IgD-negative memory B cell (primary cell): ENCODE data around the gene ZBTB46. TPM values are rescaled to one million over a fixed set of nuclear protein-coding genes. Genes with fewer than 3 reads are reported as not detected.
"Not testable (repeated sequence)": the region's sequence is repeated elsewhere in the genome, so short reads cannot be mapped to it uniquely, and the experiment has no call there.

Source experiments
- H3K27ac Mint-ChIP-seq, 3 donors: one replicate each; pipeline ENCODE4 v1.8.0; 2020 to 2022; ENCODE audit warnings: mild to moderate bottlenecking in 3 of 3, mixed read lengths in 3 of 3, moderate library complexity in 1 of 3
- H3K27me3 Mint-ChIP-seq: one replicate; pipeline ENCODE4 v1.8.0; 2021; ENCODE audit warnings: mixed read lengths
- H3K36me3 Mint-ChIP-seq: one replicate; pipeline ENCODE4 v1.8.0; 2020; ENCODE audit warnings: mild to moderate bottlenecking, mixed read lengths
- H3K4me1 Mint-ChIP-seq, 3 donors: one replicate each; pipeline ENCODE4 v1.8.0; 2020 to 2022; ENCODE audit warnings: mixed read lengths in 3 of 3, mild to moderate bottlenecking in 1 of 3
- H3K4me3 Mint-ChIP-seq, 4 donors: one replicate each; pipeline ENCODE4 v1.8.0; 2020 to 2022; ENCODE audit warnings: mild to moderate bottlenecking in 4 of 4, mixed read lengths in 4 of 4, moderate library complexity in 3 of 4
- H3K9me3 Mint-ChIP-seq, 3 donors: one replicate each; pipeline ENCODE4 v1.8.0; 2020 to 2021; ENCODE audit warnings: mixed read lengths in 3 of 3, mild to moderate bottlenecking in 1 of 3
- polyA plus RNA-seq: library from polyadenylated mRNA; unstranded; fragments of 300-500 nt; fragmentation: Illumina TruSeq; gene quantifications from one replicate; pipeline ENCODE4 v1.2.3, GENCODE V29; 2021

The ZBTB46 gene
- 0.04 TPM for polyA plus RNA-seq

- Mint-ChIP-seq H3K9me3 (no peaks in the 10 kb centered on the region), H3K27ac (peak within 1 kb of the TSS in 1 of 3 donors; percentile 39), H3K36me3 (no peaks in the 10 kb centered on the region), H3K4me1 (peaks cover 8 to 9% (median 8%) of the 10 kb centered on the region in 3 donors), H3K4me3 (peak within 1 kb of the TSS; percentile 83 to 91 (median 87)), H3K27me3 (peaks cover 43% of the 10 kb centered on the region)
Measured at GRCh38 chr20:63830841-63831588, at the start of gene ZBTB46. TSS of gene ZBTB46 (minus strand) at chr20:63831264. CDS start at chr20:63790757, 40,507 bp downstream.

GRCh38 chr20:63878899-63879663, 48.0 kb upstream of the ZBTB46 start:
- no peaks in the 10 kb centered on the region for H3K9me3 Mint-ChIP-seq
- H3K4me3 Mint-ChIP-seq: no peak overlapping the region
- H3K27me3 Mint-ChIP-seq: no peaks in the 10 kb centered on the region
- no peak overlapping the region for H3K27ac Mint-ChIP-seq
- peaks cover 4% of the 10 kb centered on the region for H3K36me3 Mint-ChIP-seq
- no peaks in the 10 kb centered on the region for H3K4me1 Mint-ChIP-seq

- Mint-ChIP-seq H3K36me3 (peaks cover 4% of the 10 kb centered on the region), H3K27me3 (no peaks in the 10 kb centered on the region), H3K27ac (no peak overlapping the region), H3K4me1 (no peaks in the 10 kb centered on the region), H3K9me3 (no peaks in the 10 kb centered on the region), H3K4me3 (no peak overlapping the region)
Measured at GRCh38 chr20:63877755-63878470, 46.8 kb upstream of the ZBTB46 start.

GRCh38 chr20:63876489-63877036, 45.5 kb upstream of the ZBTB46 start:
- H3K4me1 Mint-ChIP-seq: no peaks in the 10 kb centered on the region
- H3K27me3 Mint-ChIP-seq: no peaks in the 10 kb centered on the region
- H3K36me3 Mint-ChIP-seq: peaks cover 4% of the 10 kb centered on the region
- H3K4me3 Mint-ChIP-seq: no peak overlapping the region
- H3K9me3 Mint-ChIP-seq: no peaks in the 10 kb centered on the region
- H3K27ac Mint-ChIP-seq: no peak overlapping the region

- not testable (repeated sequence) for H3K4me3 Mint-ChIP-seq, H3K9me3 Mint-ChIP-seq, H3K27ac Mint-ChIP-seq, H3K4me1 Mint-ChIP-seq, H3K27me3 Mint-ChIP-seq, H3K36me3 Mint-ChIP-seq
Measured at GRCh38 chr20:63874241-63874640, 43.2 kb upstream of the ZBTB46 start.

GRCh38 chr20:63873477-63873971, 42.5 kb upstream of the ZBTB46 start:
- peaks cover 4% of the 10 kb centered on the region for H3K36me3 Mint-ChIP-seq
- no peak overlapping the region for H3K4me3 Mint-ChIP-seq
- no peaks in the 10 kb centered on the region for H3K4me1 Mint-ChIP-seq
- H3K27me3 Mint-ChIP-seq: no peaks in the 10 kb centered on the region
- no peaks in the 10 kb centered on the region for H3K9me3 Mint-ChIP-seq
- no peak overlapping the region for H3K27ac Mint-ChIP-seq

GRCh38 chr20:63868264-63868663, 37.2 kb upstream of the ZBTB46 start:
- Mint-ChIP-seq H3K27ac (peak overlapping the region; percentile 4 to 59 (median 22)), H3K4me3 (peak overlapping the region in 1 of 4 donors; percentile 79), H3K4me1 (peaks cover 11 to 18% (median 16%) of the 10 kb centered on the region in 3 donors), H3K36me3 (no peaks in the 10 kb centered on the region), H3K9me3 (no peaks in the 10 kb centered on the region), H3K27me3 (no peaks in the 10 kb centered on the region)

GRCh38 chr20:63867042-63867441, 36.0 kb upstream of the ZBTB46 start:
- Mint-ChIP-seq H3K4me3 (peak overlapping the region in 3 of 4 donors; percentile 23 to 38 (median 27)), H3K27ac (peak overlapping the region in 2 of 3 donors; percentile 27 to 39), H3K4me1 (peaks cover 11 to 19% (median 16%) of the 10 kb centered on the region in 3 donors)
- H3K9me3 Mint-ChIP-seq, H3K27me3 Mint-ChIP-seq, H3K36me3 Mint-ChIP-seq: not testable (repeated sequence)

GRCh38 chr20:63864978-63865640, 34.0 kb upstream of the ZBTB46 start, which contains the start of gene TPD52L2:
TSS of gene TPD52L2 (plus strand) at chr20:63865270. CDS start at chr20:63865366, 96 bp downstream.
- H3K36me3 Mint-ChIP-seq: peaks cover 4% of the 10 kb centered on the region
- H3K27ac Mint-ChIP-seq: peak within 1 kb of the TSS; percentile 87 to 99 (median 98)
- no peaks in the 10 kb centered on the region for H3K9me3 Mint-ChIP-seq
- H3K4me3 Mint-ChIP-seq: peak within 1 kb of the TSS; percentile 82 to 98 (median 96)
- H3K4me1 Mint-ChIP-seq: peaks cover 11 to 19% (median 16%) of the 10 kb centered on the region in 3 donors
- H3K27me3 Mint-ChIP-seq: no peaks in the 10 kb centered on the region

GRCh38 chr20:63864545-63864977, 33.5 kb upstream of the ZBTB46 start:
- no peaks in the 10 kb centered on the region for H3K9me3 Mint-ChIP-seq

GRCh38 chr20:63863798-63864544, 32.9 kb upstream of the ZBTB46 start:
- Mint-ChIP-seq H3K27me3 (no peaks in the 10 kb centered on the region), H3K4me1 (peaks cover 11 to 21% (median 16%) of the 10 kb centered on the region in 3 donors)

More at GRCh38 chr20:63864545-63864977, 33.5 kb upstream of the ZBTB46 start:
- Mint-ChIP-seq H3K4me3 (peak overlapping the region; percentile 82 to 98 (median 96)), H3K4me1 (peaks cover 11 to 19% (median 16%) of the 10 kb centered on the region in 3 donors), H3K27ac (peak overlapping the region; percentile 87 to 99 (median 98)), H3K27me3 (no peaks in the 10 kb centered on the region), H3K36me3 (peaks cover 4% of the 10 kb centered on the region)

GRCh38 chr20:63863021-63863797, 32.1 kb upstream of the ZBTB46 start:
- Mint-ChIP-seq H3K27me3 (no peaks in the 10 kb centered on the region), H3K36me3 (peaks cover 4% of the 10 kb centered on the region), H3K27ac (peak overlapping the region; percentile 87 to 99 (median 98)), H3K9me3 (no peaks in the 10 kb centered on the region), H3K4me1 (peaks cover 11 to 23% (median 18%) of the 10 kb centered on the region in 3 donors), H3K4me3 (peak overlapping the region; percentile 82 to 98 (median 96))

More at GRCh38 chr20:63863798-63864544, 32.9 kb upstream of the ZBTB46 start:
- Mint-ChIP-seq H3K4me3 (peak overlapping the region; percentile 82 to 98 (median 96)), H3K27ac (peak overlapping the region; percentile 87 to 99 (median 98)), H3K9me3 (no peaks in the 10 kb centered on the region), H3K36me3 (peaks cover 4% of the 10 kb centered on the region)
